GM18870 (cell line): Measurements from ENCODE around the gene PRKACB.
"Not testable (repeated sequence)": the region's sequence is repeated elsewhere in the genome, so short reads cannot be mapped to it uniquely, and the experiment has no call there.

Experiments used
- ATAC-seq: cut with Tn5 transposase; IDR thresholded peaks from one replicate; pipeline ENCODE4 v1.9.1; 2021; ENCODE audit warnings: moderate library complexity; ENCODE audit not compliant: unreplicated experiment

The PRKACB gene

DNA sequence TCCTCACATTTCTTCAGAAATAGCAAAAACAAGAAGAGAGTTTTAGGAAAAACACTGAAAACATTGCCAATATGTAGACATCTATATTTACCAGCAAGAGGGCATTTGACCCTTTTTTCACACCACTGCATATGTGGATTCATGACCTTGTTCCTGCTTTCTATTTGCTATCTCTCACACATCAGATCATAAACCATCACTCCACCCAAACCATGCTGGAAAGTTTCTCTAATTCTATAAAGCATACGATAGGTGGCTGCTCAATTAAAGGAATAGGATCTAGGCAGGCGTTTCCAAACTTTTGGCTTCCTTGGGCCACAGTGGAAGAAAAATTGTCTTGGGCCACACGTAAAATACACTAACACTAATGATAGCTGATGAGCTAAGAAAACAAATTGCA, 121.8 kb downstream of the PRKACB start:
- ATAC-seq, result no peak

DNA sequence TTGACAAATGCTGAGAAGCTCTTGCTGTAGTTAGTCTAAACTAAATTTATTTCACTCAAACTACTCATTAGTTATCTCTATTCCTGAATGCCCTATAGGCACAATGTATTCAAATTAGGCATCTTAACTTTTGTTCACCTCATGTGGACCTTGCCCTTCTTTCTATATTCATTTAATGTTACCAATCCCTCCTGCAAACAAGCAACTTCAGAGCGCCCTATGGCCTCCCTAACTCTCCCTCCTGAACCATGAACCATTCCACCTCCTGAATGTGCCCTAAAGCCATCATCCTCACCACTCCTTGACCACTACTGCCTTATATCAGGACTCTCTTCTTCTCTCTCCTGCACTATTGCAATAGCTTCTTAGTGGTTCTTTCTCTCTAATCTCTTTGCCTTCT, 122.7 kb downstream of the PRKACB start:
- ATAC-seq, result no peak

DNA sequence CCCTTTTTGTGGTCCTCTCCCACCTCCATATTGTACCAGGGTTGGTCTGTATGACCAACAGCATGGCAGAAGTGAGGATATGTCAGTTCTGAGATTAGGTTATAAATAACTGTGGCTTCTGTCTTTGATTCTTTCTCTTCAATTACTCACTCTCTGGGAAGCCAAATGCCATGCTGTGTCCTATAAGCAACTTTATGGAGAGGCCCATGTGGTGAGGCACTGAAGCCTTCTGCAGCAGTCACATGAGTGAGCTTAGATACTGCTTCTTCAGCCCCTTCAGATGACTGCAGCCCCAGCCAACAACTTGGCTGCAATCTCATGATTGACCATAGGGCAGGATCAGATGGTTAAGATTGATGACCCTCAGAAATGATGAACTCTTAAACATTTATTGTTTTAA, 123.4 kb downstream of the PRKACB start:
- no peak for ATAC-seq

DNA sequence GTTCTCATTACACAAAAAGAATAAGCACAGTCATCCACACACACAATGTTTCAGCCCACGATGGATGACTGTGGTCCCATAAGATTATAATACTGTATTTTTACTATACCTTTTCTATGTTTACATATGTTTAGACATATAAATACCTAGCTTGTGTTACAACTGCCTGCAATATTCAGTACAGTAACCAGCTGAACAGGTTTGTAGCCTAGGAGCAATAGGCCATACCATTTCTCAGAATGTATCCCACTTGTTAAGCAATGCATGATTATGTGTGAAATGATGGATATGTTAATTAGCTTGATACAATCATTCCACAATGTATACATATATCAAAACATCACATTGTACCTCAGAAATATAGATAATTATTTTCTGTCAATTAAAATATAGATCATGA, 124.3 kb downstream of the PRKACB start:
- no peak for ATAC-seq

DNA sequence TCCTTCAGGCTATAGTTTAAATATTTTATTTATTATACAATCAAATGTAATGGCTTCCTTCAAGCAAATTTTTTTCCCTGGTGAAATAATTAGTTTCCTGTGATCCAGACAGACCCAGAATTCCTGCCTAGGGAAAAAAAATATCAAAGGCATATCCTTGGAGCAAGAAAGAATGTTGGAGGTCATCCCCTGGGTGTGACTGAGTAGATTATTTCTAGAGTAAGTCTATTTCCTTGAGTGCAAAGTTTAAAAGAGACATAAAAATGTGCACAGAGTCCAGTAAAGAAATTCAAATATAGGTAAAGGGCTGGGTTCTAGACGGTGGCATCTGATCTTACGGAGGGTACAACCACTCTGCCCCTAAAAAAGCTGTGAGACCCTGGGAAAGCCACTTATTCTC, 125.2 kb downstream of the PRKACB start:
- ATAC-seq, result no peak

DNA sequence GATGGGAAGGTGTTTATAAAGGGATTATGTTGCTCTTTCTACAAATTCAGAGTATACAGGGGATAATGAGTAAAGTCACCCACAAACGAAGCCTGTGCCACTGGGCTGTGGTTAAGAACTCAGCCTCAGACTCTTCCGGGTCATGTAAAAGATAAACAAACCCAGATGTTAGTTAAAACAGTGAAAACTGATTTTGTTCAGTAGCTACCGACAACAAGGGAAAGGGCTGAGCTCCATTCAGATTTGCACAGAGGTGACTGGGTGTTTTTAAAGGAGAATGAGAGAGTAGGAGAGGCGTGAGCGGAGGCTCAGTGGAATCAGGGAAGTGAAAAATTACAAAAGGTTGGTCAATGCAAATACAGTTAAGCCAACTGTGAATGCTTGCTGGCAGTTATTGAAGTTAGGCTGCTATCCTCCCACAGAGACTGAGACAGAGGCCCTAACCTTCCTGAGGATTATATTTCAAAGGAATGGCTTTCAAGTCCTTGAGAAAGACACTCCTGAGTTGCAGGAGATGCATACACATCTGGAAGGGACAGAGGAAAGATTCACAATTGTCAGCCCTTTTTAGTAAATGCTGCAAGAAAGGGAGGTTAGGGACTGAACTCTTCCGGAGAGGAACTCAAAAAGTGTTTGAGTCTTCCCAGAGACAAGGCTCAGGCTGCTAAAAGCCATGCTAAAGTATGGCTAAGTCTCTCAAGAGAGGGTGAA, 127.5 kb downstream of the PRKACB start:
- ATAC-seq, result peak; percentile 98

DNA sequence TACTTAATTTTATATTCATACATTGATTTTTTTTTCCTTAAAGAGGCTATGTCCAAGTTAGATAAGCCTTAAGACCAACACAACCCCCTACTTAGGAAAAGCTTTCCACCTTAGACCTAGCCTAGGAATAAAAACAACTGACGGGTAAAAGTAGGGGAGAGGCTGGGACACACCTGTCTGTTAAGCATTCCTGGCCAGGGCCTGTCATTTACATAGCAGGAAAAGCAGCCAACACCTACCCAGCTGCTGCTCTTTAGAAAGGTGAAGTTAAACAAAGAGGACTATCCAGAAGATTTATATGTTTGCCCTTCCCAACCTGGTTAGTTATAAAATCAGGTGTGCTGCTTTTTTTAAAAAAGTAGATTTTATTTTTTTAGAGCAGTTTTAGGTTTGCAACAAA, 128.3 kb downstream of the PRKACB start:
- ATAC-seq, result no peak

DNA sequence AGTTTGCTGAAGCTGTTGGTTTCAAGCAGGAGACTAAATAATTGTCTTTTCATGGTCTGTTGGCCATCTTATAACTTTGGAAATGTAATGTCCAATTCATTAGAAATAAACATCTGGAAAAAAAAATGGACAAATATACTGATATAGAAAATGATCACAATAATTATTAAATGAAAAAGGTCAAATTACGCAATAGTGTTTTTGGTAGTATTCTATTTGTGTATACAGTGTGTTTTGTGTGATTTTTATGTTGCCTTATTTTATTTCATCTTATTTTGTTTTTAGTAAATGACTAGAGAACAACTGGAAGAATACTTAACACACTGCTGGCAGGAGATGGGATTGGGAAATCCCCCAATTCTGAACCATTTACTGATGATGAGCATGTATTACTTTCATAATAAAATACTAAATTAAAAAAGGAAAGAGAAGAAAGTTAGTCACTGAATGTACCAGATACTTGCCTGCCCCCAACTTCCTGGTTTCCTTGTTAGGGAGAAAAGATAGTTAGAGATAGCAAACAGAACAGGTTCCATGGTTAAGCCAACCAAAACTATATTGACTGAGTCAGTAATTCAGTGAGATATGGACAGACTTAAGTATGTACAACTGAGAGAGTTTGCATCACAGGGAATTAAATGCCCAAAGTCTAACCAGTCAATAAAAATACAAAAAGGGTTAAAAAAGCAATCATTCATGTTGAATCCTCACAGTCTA, 133.4 kb downstream of the PRKACB start:
- ATAC-seq, result no peak

DNA sequence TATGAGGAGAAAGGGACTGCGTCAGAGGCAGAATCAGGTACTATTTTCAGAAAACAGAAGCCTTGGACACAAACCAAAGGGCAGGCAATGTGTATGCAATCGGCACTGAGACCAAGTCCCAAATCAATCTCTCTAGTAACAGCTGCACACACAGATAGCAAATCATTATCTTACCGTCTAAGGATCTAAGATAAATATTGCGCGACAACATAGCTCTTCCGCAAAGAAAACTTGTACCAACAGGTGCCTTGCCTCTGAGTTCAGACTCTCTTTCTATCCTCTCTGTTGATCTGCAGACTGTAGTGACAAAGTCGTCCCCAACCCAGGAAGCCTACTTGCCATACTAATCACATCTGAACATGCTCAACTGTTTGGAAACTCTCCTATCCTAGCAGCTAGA, 134.8 kb downstream of the PRKACB start:
- no peak for ATAC-seq

DNA sequence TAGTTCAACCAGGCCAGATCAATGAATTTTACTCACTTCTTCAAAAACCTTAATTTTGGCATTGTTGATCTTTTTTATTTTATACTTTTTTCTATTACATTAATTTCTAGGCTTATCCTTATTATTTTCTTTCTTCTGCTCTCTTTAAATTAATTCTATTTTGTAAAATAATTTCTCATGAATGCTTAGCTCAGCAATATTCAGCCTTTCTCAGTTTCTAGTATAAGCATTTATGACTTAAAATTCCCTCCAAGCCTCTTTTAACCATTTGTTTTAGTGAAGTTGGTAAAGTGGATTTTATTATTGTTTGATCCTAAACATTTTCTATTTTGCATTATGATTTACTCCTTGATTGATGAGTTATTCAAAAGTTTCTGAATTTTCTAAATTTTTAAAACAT, 136.8 kb downstream of the PRKACB start:
- ATAC-seq, result no peak

DNA sequence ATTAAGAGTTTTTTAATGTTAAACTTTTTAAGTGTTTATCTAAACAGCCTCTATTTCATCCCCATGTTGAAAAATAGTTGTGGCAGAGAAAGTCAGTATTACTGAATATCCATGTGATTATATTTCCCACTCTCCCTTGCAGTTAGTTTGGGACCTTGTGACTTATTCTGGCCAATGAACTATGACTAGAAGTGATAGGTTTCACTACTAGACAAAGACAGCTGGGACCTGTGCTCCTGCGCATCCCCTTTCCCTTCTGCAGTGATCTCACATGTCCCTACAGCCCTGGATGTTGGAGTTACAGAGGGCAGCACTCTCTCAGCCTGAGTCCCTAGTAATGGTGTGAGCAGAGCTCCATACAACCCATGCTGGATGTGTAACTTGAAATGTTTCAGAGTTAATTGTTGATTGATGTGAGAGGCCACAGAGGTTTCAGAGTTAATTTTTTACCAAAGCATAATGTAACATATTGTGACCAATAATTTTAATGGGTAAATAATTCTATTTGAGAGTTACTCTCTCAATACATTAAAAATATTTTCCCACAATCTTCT, 138.8 kb downstream of the PRKACB start:
- peak; percentile 55 for ATAC-seq

DNA sequence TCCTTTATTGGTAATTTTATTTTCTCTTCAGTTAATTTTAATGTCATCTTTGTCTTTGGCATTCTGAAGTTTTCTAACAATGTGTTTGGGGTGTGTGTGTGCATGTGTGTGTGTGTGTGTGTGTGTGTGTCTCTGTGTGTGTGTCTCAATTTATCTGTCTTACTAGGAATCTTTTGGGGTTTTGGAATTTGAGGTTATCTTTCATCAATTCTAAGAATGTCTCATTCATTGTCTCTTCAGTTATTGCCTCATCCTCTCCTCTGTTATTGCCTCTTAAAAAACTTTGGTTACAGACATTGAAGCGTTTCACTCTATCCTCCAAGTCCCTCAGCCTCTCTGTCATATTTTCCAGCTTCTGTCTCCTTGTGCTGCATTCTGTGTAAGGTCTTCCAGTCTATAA, 139.3 kb downstream of the PRKACB start:
- ATAC-seq, result no peak

DNA sequence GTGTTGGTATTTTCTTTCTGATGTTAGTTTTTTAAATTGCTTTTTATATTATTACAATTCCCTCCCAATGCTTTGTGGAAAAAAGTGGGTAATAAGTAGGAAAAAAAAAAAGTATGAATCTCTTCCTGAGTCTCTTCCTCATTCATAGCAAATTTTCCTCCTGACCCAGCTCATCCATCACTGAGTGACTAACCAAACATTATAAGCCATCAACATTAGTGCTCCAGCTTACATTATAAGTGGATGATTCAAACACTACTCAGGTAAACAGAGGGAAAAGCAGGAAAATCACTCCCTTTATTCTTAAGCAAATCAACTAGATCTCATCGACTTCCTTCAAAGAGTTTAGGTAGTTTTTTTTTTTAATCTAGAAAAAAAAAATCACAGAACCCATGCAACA, 142.0 kb downstream of the PRKACB start:
- ATAC-seq, result no peak

DNA sequence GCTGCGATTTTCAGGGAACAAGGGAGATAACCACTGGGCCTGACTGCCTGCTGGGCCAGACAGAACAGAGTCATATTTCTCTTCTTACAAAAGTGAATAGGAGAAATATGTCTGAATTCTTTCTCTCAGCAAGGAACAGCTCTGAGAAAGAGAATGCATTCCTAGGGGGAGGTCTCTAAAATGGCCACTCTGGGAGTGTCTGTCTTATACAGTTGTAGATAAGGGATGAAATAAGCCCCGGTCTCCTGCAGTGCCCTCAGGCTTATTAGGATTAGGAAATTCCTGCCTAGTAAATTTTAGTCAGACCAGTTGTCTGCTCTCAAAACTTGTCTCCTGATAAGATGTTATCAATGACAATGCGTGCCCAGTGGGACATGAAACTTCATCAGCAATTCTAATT, 143.3 kb downstream of the PRKACB start:
- not testable (repeated sequence) for ATAC-seq
